ENCODE results near the gene RNASE8. TPM values are rescaled to one million over a fixed set of nuclear protein-coding genes. Genes with fewer than 3 reads are reported as not detected.

The RNASE8 gene
- total RNA-seq, 1 experiment from 2014 or later, result not detected

- Mint-ChIP-seq H3K4me1 (peaks cover 21% of the 10 kb centered on the region), H3K27ac (no peak overlapping the region), H3K4me3 (no peak overlapping the region), H3K36me3 (no peaks in the 10 kb centered on the region), H3K9me3 (no peaks in the 10 kb centered on the region), H3K27me3 (ENCODE audit: low read depth) (peaks cover 3% of the 10 kb centered on the region; the same call in 1 of the 2 replicates)
- POLR2A ChIA-PET, result no interaction called here
- CTCF ChIA-PET, result interaction anchor here (1.0 to 7.0 kb wide), 7 partner anchors 11 to 298 kb away, joined by 3 to 670 read pairs (median 5); no protein-coding TSS in a partner anchor
- DNase-seq (ENCODE audit: low spot score) (no peak), ATAC-seq (no peak)
- TF ChIP-seq ZBTB43 (CRISPR knock-in tag; IDR thresholded peaks at IDR 0.05) (no peak), PRRX2 (CRISPR knock-in tag; IDR thresholded peaks at IDR 0.05) (no peak), MAX (CRISPR knock-in tag; IDR thresholded peaks at IDR 0.05) (no peak), MLX (CRISPR knock-in tag; IDR thresholded peaks at IDR 0.05) (no peak), AR (CRISPR knock-in tag; IDR thresholded peaks at IDR 0.05) (no peak), CREM (CRISPR knock-in tag; IDR thresholded peaks at IDR 0.05) (no peak), ELF4 (CRISPR knock-in tag; IDR thresholded peaks at IDR 0.05; ENCODE audit: low read depth) (no peak), NFE2L1 (CRISPR knock-in tag; IDR thresholded peaks at IDR 0.05) (no peak), RORB (CRISPR knock-in tag; IDR thresholded peaks at IDR 0.05) (no peak), ZNF671 (CRISPR knock-in tag; IDR thresholded peaks at IDR 0.05) (no peak), GRHL2 (CRISPR knock-in tag; IDR thresholded peaks at IDR 0.05; ENCODE audit: insufficient replicate concordance, severe bottlenecking) (no peak), ZMAT4 (CRISPR knock-in tag; IDR thresholded peaks at IDR 0.05) (no peak), HMGXB4 (CRISPR knock-in tag; IDR thresholded peaks at IDR 0.05) (no peak), SOX15 (CRISPR knock-in tag; IDR thresholded peaks at IDR 0.05) (no peak), JUN (CRISPR knock-in tag; IDR thresholded peaks at IDR 0.05) (no peak), CDX4 (CRISPR knock-in tag; IDR thresholded peaks at IDR 0.05; ENCODE audit: borderline replicate concordance) (no peak), ZNF532 (CRISPR knock-in tag; IDR thresholded peaks at IDR 0.05; ENCODE audit: borderline replicate concordance) (no peak), CTCF (IDR thresholded peaks at IDR 0.05) (no peak), CBFB (CRISPR knock-in tag; IDR thresholded peaks at IDR 0.05; ENCODE audit: low read depth) (no peak), ZNF138 (CRISPR knock-in tag; conservative IDR thresholded peaks at IDR 0.05) (no peak)
These were observed 14.1 kb upstream of the RNASE8 start for GRCh38 chr14:21043387-21043973.

Data from WTC11 (cell line).